ENCODE results near the gene ADARB2. TPM values are rescaled to one million over a fixed set of nuclear protein-coding genes. Genes with fewer than 3 reads are reported as not detected.

ADARB2 gene
- polyA plus RNA-seq, 1 of the 3 experiments (the other 2 are of a cell fraction) = not detected

GRCh38 chr10:1515121-1515779 is 222.1 kb downstream of the ADARB2 start:
- CTCF ChIA-PET = no interaction called here
- Histone ChIP-seq H2AFZ (ENCODE audit: low read depth) (no peak overlapping the region), H3K4me1 (ENCODE audit: control insufficient read depth in 1 of 2, insufficient read depth in 2 of 2, low read depth in 1 of 2, low read length in 1 of 2) (peaks cover 0 to under 1% of the 10 kb centered on the region in 2 experiments; a peak in 1 of 4 replicates), H3K4me2 (no peak overlapping the region), H3F3A (replicated peaks; ENCODE audit: insufficient read depth) (no peaks in the 10 kb centered on the region), H3K4me3 (ENCODE audit: low read depth in 2 of 2, low read length in 1 of 2) (no peak overlapping the region), H3K27ac (ENCODE audit: low read depth in 2 of 2, low read length in 1 of 2) (no peak overlapping the region), H4K20me1 (ENCODE audit: insufficient read depth) (no peaks in the 10 kb centered on the region), H3K27me3 (ENCODE audit: insufficient read depth) (no peaks in the 10 kb centered on the region), H3K36me3 (replicated peaks in 1 of 2; ENCODE audit: control insufficient read depth in 1 of 2, insufficient read depth in 2 of 2, low read length in 1 of 2) (no peaks in the 10 kb centered on the region), H3K79me2 (ENCODE audit: insufficient read depth) (no peaks in the 10 kb centered on the region), H3K9ac (no peak overlapping the region), H3K9me2 (no peaks in the 10 kb centered on the region), H3K9me3 (peaks cover 3% of the 10 kb centered on the region; the same call in 1 of the 2 replicates)
- TF ChIP-seq, protein P1, sequence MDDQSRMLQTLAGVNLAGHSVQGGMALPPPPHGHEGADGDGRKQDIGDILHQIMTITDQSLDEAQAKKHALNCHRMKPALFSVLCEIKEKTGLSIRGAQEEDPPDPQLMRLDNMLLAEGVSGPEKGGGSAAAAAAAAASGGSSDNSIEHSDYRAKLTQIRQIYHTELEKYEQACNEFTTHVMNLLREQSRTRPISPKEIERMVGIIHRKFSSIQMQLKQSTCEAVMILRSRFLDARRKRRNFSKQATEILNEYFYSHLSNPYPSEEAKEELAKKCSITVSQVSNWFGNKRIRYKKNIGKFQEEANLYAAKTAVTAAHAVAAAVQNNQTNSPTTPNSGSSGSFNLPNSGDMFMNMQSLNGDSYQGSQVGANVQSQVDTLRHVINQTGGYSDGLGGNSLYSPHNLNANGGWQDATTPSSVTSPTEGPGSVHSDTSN (IDR thresholded peaks at IDR 0.05) = no peak
- TF ChIP-seq SIN3A (IDR thresholded peaks at IDR 0.05; ENCODE audit: borderline replicate concordance, low read depth, low read length) (no peak), RCOR1 (IDR thresholded peaks at IDR 0.05; ENCODE audit: low read length) (no peak), USF2 (IDR thresholded peaks at IDR 0.05; ENCODE audit: borderline replicate concordance, low read depth, low read length) (no peak), RAD21 (IDR thresholded peaks at IDR 0.05; ENCODE audit: low read length) (no peak), NFIC (IDR thresholded peaks at IDR 0.05; ENCODE audit: borderline replicate concordance) (no peak), JUND (IDR thresholded peaks at IDR 0.05) (no peak), ELF1 (IDR thresholded peaks at IDR 0.05) (no peak), FOXJ3 (CRISPR knock-in tag; IDR thresholded peaks at IDR 0.05) (no peak), MEF2A (IDR thresholded peaks at IDR 0.05; ENCODE audit: borderline replicate concordance, low read depth) (no peak), SMC3 (IDR thresholded peaks at IDR 0.05; ENCODE audit: low read depth, low read length) (no peak)
- POLR2A ChIA-PET = no interaction called here
- DNase-seq = no peak
- 49% methylated on average over 5 of the region's 14 CpGs for WGBS (ENCODE audit: low lambda C conversion rate)

DNA sequence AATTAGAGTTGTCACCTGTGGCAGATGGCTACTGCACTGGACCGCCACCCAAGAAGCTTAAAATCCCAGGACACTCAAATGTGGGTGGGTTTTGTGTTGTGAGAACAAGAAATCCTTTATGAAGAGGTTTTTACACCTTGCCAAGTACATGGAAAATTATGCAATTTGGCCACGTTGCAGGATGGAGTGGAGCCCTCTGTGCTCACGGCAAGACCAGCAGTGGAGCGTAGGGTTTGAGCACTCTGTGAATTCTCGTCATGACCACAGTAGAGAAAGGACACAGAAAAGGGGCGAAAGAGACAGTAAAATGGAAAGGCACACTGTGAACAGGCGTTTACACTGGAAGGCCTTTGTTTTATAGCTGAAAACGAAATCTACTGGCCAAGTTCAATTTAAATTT is 222.6 kb downstream of the ADARB2 start:
- no peaks in the 10 kb centered on the region for H3F3A ChIP-seq (replicated peaks; ENCODE audit: insufficient read depth)
- H3K4me3 ChIP-seq (ENCODE audit: low read depth in 2 of 2, low read length in 1 of 2) = no peak overlapping the region
- H3K4me2 ChIP-seq = no peak overlapping the region
- no peaks in the 10 kb centered on the region for H4K20me1 ChIP-seq (ENCODE audit: insufficient read depth)
- 27% methylated on average over 8 of the region's 8 CpGs for WGBS (ENCODE audit: low lambda C conversion rate)
- no peaks in the 10 kb centered on the region for H3K36me3 ChIP-seq (replicated peaks in 1 of 2; ENCODE audit: control insufficient read depth in 1 of 2, insufficient read depth in 2 of 2, low read length in 1 of 2)
- TF ChIP-seq, protein P2, sequence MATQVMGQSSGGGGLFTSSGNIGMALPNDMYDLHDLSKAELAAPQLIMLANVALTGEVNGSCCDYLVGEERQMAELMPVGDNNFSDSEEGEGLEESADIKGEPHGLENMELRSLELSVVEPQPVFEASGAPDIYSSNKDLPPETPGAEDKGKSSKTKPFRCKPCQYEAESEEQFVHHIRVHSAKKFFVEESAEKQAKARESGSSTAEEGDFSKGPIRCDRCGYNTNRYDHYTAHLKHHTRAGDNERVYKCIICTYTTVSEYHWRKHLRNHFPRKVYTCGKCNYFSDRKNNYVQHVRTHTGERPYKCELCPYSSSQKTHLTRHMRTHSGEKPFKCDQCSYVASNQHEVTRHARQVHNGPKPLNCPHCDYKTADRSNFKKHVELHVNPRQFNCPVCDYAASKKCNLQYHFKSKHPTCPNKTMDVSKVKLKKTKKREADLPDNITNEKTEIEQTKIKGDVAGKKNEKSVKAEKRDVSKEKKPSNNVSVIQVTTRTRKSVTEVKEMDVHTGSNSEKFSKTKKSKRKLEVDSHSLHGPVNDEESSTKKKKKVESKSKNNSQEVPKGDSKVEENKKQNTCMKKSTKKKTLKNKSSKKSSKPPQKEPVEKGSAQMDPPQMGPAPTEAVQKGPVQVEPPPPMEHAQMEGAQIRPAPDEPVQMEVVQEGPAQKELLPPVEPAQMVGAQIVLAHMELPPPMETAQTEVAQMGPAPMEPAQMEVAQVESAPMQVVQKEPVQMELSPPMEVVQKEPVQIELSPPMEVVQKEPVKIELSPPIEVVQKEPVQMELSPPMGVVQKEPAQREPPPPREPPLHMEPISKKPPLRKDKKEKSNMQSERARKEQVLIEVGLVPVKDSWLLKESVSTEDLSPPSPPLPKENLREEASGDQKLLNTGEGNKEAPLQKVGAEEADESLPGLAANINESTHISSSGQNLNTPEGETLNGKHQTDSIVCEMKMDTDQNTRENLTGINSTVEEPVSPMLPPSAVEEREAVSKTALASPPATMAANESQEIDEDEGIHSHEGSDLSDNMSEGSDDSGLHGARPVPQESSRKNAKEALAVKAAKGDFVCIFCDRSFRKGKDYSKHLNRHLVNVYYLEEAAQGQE (IDR thresholded peaks at IDR 0.05; ENCODE audit: low read depth, low read length) = no peak
- TF ChIP-seq EP300 (IDR thresholded peaks at IDR 0.05; ENCODE audit: borderline replicate concordance in 1 of 2, low read depth in 1 of 2, low read length in 1 of 2) (no peak), EZH2phosphoT487 (IDR thresholded peaks at IDR 0.05; ENCODE audit: borderline replicate concordance, low read depth) (no peak), POLR2AphosphoS5 (IDR thresholded peaks at IDR 0.05; ENCODE audit: low read depth, low read length) (no peak), RAD21 (IDR thresholded peaks at IDR 0.05; ENCODE audit: low read length) (no peak), YY1 (IDR thresholded peaks at IDR 0.05; ENCODE audit: low read depth) (no peak), GATA2 (CRISPR knock-in tag; IDR thresholded peaks at IDR 0.05) (no peak), FOSL2 (IDR thresholded peaks at IDR 0.05; ENCODE audit: borderline replicate concordance, low read depth) (no peak), RFX5 (IDR thresholded peaks at IDR 0.05; ENCODE audit: low read length) (no peak), NRF1 (IDR thresholded peaks at IDR 0.05; ENCODE audit: low read depth, low read length) (no peak)
- TF ChIP-seq, protein P3, sequence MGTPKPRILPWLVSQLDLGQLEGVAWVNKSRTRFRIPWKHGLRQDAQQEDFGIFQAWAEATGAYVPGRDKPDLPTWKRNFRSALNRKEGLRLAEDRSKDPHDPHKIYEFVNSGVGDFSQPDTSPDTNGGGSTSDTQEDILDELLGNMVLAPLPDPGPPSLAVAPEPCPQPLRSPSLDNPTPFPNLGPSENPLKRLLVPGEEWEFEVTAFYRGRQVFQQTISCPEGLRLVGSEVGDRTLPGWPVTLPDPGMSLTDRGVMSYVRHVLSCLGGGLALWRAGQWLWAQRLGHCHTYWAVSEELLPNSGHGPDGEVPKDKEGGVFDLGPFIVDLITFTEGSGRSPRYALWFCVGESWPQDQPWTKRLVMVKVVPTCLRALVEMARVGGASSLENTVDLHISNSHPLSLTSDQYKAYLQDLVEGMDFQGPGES (IDR thresholded peaks at IDR 0.05; ENCODE audit: low read depth, low read length) = no peak
- peaks cover 0 to 3% of the 10 kb centered on the region in 2 experiments; a peak in 1 of 4 replicates for H3K4me1 ChIP-seq (ENCODE audit: control insufficient read depth in 1 of 2, insufficient read depth in 2 of 2, low read depth in 1 of 2, low read length in 1 of 2)
- H3K9me3 ChIP-seq = peaks cover 3% of the 10 kb centered on the region; the same call in 1 of the 2 replicates
- H3K9me2 ChIP-seq = no peaks in the 10 kb centered on the region
- no peak overlapping the region for H3K27ac ChIP-seq (ENCODE audit: low read depth in 2 of 2, low read length in 1 of 2)
- no peak overlapping the region for H2AFZ ChIP-seq (ENCODE audit: low read depth)
- POLR2A ChIA-PET = no interaction called here
- H3K9ac ChIP-seq = no peak overlapping the region
- no peaks in the 10 kb centered on the region for H3K79me2 ChIP-seq (ENCODE audit: insufficient read depth)
- no peak for DNase-seq
- CTCF ChIA-PET = no interaction called here
- H3K27me3 ChIP-seq (ENCODE audit: insufficient read depth) = no peaks in the 10 kb centered on the region
